ENCODE measurements around the gene SAMM50.
"Not testable (repeated sequence)": the region's sequence is repeated elsewhere in the genome, so short reads cannot be mapped to it uniquely, and the experiment has no call there.

The SAMM50 gene

DNA sequence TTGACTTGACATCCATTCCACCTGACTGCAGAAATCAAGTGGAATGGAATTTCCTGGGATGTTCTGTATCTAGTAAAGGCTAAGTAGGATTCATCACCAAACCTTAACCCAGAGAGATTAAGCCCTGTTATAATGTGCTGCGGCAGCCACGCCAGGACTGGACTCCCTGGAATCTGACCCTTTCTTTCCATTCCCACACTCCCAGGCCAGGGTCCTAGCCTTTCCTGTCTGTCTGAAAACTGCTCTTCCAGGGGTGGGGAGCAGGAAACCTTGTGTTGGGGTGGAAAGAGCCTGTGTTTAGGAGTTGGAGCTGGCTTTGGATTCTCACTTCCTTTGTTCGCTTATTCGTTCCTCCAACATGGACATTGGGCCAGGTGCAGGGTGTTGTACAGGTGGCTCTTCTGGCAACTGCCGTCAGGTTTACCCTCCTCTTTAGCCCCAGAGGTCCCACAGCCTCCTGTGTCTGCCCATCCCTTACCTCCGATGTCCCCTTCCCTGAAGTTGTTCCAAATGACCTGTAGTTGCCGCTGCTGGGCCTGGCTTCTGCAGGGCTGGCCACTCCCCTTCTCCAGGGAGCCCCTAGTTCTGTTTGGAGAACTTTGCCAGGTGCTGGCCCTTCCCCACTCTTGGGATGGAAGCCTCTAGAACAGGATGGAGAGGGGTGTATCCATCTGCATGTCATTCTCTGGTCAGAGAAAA is 48.3 kb downstream of the SAMM50 start:
- no peak for FAIRE-seq
- DNase-seq (ENCODE audit: insufficient read length, low spot score) = no peak
- TF ChIP-seq POU2F2 (IDR thresholded peaks at IDR 0.05; ENCODE audit: low read depth, low read length) = no peak
- no peak for TF ChIP-seq SPI1 (IDR thresholded peaks at IDR 0.05; ENCODE audit: low read depth, low read length)
- TF ChIP-seq POLR2AphosphoS5 (IDR thresholded peaks at IDR 0.05; ENCODE audit: low read depth, low read length) = no peak
- TF ChIP-seq PAX5 (IDR thresholded peaks at IDR 0.05; ENCODE audit: insufficient read depth, low read length, severe bottlenecking) = no peak
- no peak for TF ChIP-seq POLR2A (IDR thresholded peaks at IDR 0.05; ENCODE audit: low read depth, low read length)
- no peak for TF ChIP-seq TAF1 (IDR thresholded peaks at IDR 0.05; ENCODE audit: low read depth, low read length)

DNA sequence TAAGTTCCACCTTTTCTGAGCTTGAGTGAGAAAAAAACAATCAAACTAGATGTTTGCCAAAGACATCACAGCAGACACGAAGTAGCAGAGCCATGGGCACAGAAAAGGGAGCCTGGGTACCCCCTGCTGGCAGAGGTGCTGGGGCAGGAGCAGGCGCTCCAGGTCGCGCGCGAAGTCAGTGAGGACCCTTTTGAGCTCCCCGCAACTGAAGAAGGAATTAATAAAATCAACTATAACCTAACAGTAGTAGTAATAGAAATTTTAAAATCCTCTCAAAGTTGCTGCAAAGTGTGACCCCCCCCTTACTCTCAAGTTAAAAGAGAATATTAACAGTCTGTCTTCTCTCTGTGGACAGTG is 48.8 kb downstream of the SAMM50 start:
- DNase-seq (ENCODE audit: insufficient read length, low spot score) = no peak
- TF ChIP-seq SPI1 (IDR thresholded peaks at IDR 0.05; ENCODE audit: low read depth, low read length) (no peak), TAF1 (IDR thresholded peaks at IDR 0.05; ENCODE audit: low read depth, low read length) (no peak), POU2F2 (IDR thresholded peaks at IDR 0.05; ENCODE audit: low read depth, low read length) (no peak), POLR2AphosphoS5 (IDR thresholded peaks at IDR 0.05; ENCODE audit: low read depth, low read length) (no peak), PAX5 (IDR thresholded peaks at IDR 0.05; ENCODE audit: insufficient read depth, low read length, severe bottlenecking) (no peak), POLR2A (IDR thresholded peaks at IDR 0.05; ENCODE audit: low read depth, low read length) (no peak)
- FAIRE-seq = no peak

DNA sequence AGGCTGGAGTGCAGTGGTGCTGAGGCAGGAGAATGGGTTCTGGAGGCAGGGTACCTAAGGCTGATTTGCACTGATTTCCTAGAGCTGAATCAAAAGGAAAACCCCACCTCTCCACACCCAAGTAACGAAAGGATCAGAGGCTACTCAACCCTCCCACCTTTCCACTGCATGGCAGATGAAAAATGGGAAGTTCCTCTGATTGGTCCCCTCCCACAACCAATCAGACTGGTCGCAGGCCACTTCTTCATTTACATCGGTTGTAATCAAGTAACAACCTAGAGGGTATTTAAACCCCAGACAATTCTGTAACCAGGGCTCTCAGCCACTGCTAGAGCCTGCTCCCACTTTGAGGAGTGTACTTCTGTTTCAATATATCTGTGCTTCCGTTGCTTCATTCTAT is 50.3 kb downstream of the SAMM50 start:
- FAIRE-seq = no peak

DNA sequence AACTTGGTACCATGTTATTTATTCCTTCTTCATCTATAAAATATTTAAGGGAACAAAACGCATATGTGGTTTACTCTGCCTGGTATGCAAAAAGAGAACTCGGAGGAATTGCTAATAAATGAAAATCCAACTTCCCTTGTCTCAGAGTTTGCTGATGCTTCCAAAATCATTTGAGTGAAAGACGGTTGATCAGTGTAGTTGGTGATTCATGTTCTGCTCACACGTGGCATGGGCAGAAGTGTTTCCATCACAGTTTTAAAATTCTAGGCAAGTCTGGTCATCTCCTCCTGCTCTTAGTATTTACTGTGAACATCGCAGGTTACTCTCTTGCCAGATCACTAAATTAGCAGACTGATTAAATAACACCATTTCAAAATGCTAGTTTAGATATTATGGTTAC is 56.9 kb downstream of the SAMM50 start:
- no peak for TF ChIP-seq PAX5 (IDR thresholded peaks at IDR 0.05; ENCODE audit: insufficient read depth, low read length, severe bottlenecking)
- no peak for TF ChIP-seq SPI1 (IDR thresholded peaks at IDR 0.05; ENCODE audit: low read depth, low read length)
- no peak for TF ChIP-seq POU2F2 (IDR thresholded peaks at IDR 0.05; ENCODE audit: low read depth, low read length)
- no peak for TF ChIP-seq POLR2A (IDR thresholded peaks at IDR 0.05; ENCODE audit: low read depth, low read length)
- no peak for TF ChIP-seq POLR2AphosphoS5 (IDR thresholded peaks at IDR 0.05; ENCODE audit: low read depth, low read length)
- no peak for TF ChIP-seq TAF1 (IDR thresholded peaks at IDR 0.05; ENCODE audit: low read depth, low read length)
- no peak for FAIRE-seq
- no peak for DNase-seq (ENCODE audit: insufficient read length, low spot score)

More for the DNA sequence above, 50.3 kb downstream of the SAMM50 start:
- TF ChIP-seq TAF1 (IDR thresholded peaks at IDR 0.05; ENCODE audit: low read depth, low read length) (no peak), SPI1 (IDR thresholded peaks at IDR 0.05; ENCODE audit: low read depth, low read length) (no peak), POLR2AphosphoS5 (IDR thresholded peaks at IDR 0.05; ENCODE audit: low read depth, low read length) (no peak), PAX5 (IDR thresholded peaks at IDR 0.05; ENCODE audit: insufficient read depth, low read length, severe bottlenecking) (no peak), POLR2A (IDR thresholded peaks at IDR 0.05; ENCODE audit: low read depth, low read length) (no peak), POU2F2 (IDR thresholded peaks at IDR 0.05; ENCODE audit: low read depth, low read length) (no peak)
- no peak for DNase-seq (ENCODE audit: insufficient read length, low spot score)

DNA sequence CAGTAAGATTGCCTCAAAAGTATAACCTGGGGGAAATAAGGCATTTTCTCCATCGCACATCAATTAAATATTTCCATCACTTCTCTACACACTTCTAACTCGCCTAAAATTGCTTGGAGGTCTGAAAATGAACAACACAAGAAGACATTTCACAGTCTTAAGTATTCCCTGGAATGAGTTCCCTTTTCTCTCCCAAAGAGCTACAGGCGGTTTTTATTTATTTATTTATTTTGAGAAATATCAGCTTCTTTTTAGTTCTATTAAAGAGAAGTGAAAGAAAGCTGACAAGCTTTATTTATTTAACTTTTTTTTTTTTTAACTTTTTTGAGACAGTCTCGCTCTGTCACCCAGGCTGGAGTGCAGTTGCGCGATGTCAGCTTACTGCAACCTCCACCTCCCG is 57.3 kb downstream of the SAMM50 start:
- TF ChIP-seq POLR2AphosphoS5 (IDR thresholded peaks at IDR 0.05; ENCODE audit: low read depth, low read length) (no peak), SPI1 (IDR thresholded peaks at IDR 0.05; ENCODE audit: low read depth, low read length) (no peak), PAX5 (IDR thresholded peaks at IDR 0.05; ENCODE audit: insufficient read depth, low read length, severe bottlenecking) (no peak), POU2F2 (IDR thresholded peaks at IDR 0.05; ENCODE audit: low read depth, low read length) (no peak), TAF1 (IDR thresholded peaks at IDR 0.05; ENCODE audit: low read depth, low read length) (no peak), POLR2A (IDR thresholded peaks at IDR 0.05; ENCODE audit: low read depth, low read length) (no peak)

DNA sequence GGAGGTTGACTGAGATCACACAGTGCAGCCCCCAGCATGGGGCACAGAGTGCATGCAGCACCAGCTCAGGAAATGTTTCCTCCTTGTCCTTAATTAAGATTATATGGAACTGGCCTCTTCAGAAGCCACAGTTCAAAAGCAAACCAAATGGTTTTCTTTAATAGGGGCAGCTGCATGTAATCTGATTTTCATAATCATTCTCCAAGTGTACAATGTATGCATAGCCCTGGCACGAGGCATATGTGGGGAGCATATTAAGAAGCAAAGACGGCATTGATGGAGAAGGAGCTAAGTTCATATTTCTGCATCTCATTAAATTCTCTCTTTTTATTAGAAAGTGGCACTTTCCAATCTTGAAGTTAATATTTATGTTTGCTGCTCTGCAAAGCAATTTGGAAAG is 59.0 kb downstream of the SAMM50 start:
- no peak for FAIRE-seq
- no peak for DNase-seq (ENCODE audit: insufficient read length, low spot score)
- TF ChIP-seq POU2F2 (IDR thresholded peaks at IDR 0.05; ENCODE audit: low read depth, low read length) (no peak), POLR2A (IDR thresholded peaks at IDR 0.05; ENCODE audit: low read depth, low read length) (no peak), SPI1 (IDR thresholded peaks at IDR 0.05; ENCODE audit: low read depth, low read length) (no peak), TAF1 (IDR thresholded peaks at IDR 0.05; ENCODE audit: low read depth, low read length) (no peak)

More for the DNA sequence above, 57.3 kb downstream of the SAMM50 start:
- FAIRE-seq (no peak), DNase-seq (ENCODE audit: insufficient read length, low spot score) (no peak)

DNA sequence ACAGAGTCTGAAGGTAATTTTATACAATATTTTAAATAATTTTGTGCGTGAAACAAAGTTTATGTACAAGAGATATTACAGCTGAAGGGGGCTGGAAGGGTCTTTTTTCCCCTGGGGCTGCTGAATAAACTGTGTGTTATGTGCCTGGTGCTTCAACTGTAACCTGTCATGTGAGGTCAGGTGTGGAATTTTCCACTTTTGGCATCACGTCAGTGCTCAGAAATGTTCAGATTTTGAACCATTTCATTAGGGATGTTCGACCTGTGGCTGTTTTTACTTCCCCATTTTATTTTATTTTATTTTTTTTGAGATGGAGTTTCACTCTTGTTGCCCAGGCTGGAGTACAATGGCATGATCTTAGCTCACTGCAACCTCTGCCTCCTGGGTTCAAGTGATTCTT is 61.3 kb downstream of the SAMM50 start:
- not testable (repeated sequence) for FAIRE-seq; DNase-seq (ENCODE audit: insufficient read length, low spot score)

DNA sequence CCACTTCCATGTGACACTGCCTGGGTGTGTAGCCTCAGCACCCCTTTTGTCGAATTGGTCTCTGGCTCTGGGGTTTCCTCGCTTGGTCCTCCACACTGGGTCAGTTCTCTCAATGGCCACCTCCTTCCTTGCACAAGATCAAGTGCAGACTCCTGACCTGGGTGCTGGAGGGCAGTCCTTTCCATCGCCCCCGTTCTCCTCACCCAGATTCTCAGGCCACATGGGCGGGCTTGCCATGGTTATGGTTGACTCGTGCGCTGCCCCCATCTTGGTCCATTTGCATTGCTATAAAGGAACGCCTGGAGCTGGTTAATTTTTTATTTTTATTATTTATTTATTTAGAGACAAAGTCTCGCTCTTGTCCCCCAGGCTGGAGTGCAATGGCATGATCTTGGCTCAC is 63.4 kb downstream of the SAMM50 start:
- no peak for TF ChIP-seq POLR2A (IDR thresholded peaks at IDR 0.05; ENCODE audit: low read depth, low read length)
- TF ChIP-seq POU2F2 (IDR thresholded peaks at IDR 0.05; ENCODE audit: low read depth, low read length) = no peak
- FAIRE-seq (no peak), DNase-seq (ENCODE audit: insufficient read length, low spot score) (no peak)

DNA sequence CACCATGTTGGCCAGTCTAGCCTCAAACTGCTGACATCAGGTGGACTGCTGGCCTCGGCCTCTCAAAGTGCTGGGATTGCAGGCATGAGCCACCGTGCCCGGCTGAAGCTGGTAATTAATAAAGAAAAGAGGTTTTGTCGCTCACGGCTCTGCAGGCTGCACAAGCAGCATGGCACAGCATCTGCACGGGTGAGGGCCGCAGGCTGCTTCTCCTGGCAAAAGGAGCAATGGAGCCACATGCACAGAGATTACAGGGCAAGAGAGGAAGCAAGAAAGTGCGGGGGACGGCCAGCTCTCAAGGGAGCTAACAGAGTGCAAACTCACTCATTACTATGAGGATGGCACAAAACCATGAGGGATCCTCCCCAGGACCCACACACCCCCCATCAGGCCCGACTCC is 64.2 kb downstream of the SAMM50 start:
- TF ChIP-seq POLR2AphosphoS5 (IDR thresholded peaks at IDR 0.05; ENCODE audit: low read depth, low read length) (no peak), SPI1 (IDR thresholded peaks at IDR 0.05; ENCODE audit: low read depth, low read length) (no peak), POU2F2 (IDR thresholded peaks at IDR 0.05; ENCODE audit: low read depth, low read length) (no peak), POLR2A (IDR thresholded peaks at IDR 0.05; ENCODE audit: low read depth, low read length) (no peak), TAF1 (IDR thresholded peaks at IDR 0.05; ENCODE audit: low read depth, low read length) (no peak), PAX5 (IDR thresholded peaks at IDR 0.05; ENCODE audit: insufficient read depth, low read length, severe bottlenecking) (no peak)
- FAIRE-seq = no peak

DNA sequence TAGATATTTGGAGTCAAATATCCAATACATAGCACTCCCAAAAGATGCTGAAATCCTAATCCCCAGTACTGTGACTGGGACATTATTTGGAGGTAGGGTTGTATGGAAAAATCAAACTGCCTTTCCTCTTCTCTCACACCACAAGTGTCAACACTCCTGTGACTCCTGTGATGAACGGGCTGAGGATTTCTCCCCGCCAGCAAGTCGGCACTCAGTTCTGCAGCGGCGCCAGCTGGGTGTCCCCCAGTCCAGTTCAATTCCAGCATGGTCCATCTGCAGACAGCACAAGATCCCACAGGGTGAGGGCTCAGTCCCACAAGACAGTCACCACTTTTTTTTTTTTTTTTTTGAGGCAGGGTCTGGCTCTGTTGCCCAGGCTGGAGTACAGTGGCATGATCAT is 64.6 kb downstream of the SAMM50 start:
- TF ChIP-seq POLR2AphosphoS5 (IDR thresholded peaks at IDR 0.05; ENCODE audit: low read depth, low read length) = no peak
- no peak for TF ChIP-seq SPI1 (IDR thresholded peaks at IDR 0.05; ENCODE audit: low read depth, low read length)
- no peak for TF ChIP-seq POU2F2 (IDR thresholded peaks at IDR 0.05; ENCODE audit: low read depth, low read length)
- TF ChIP-seq PAX5 (IDR thresholded peaks at IDR 0.05; ENCODE audit: insufficient read depth, low read length, severe bottlenecking) = no peak
- no peak for TF ChIP-seq TAF1 (IDR thresholded peaks at IDR 0.05; ENCODE audit: low read depth, low read length)
- no peak for TF ChIP-seq POLR2A (IDR thresholded peaks at IDR 0.05; ENCODE audit: low read depth, low read length)
- no peak for DNase-seq (ENCODE audit: insufficient read length, low spot score)
- no peak for FAIRE-seq

More for the DNA sequence above, 64.2 kb downstream of the SAMM50 start:
- no peak for DNase-seq (ENCODE audit: insufficient read length, low spot score)

Measured in GM12891 (cell line).